ENCODE data around the gene WDR33. TPM values are rescaled to one million over a fixed set of nuclear protein-coding genes. Genes with fewer than 3 reads are reported as not detected.

The WDR33 gene
- total and polyA plus RNA-seq, 10 of the 15 experiments (the other 5 are each of a cell fraction or from before 2014, with no cell fraction given), result 29.2 to 73.8 (median 45.6) TPM

- TF ChIP-seq CEBPZ (IDR thresholded peaks at IDR 0.05; ENCODE audit: low read depth, low read length), result no peak
- no peak for TF ChIP-seq HDGF (IDR thresholded peaks at IDR 0.05)
- no peak for TF ChIP-seq EP300 (IDR thresholded peaks at IDR 0.05; ENCODE audit: borderline replicate concordance in 1 of 2, control insufficient read depth in 1 of 2, low read depth in 2 of 2, low read length in 2 of 2)
- no peak for TF ChIP-seq JUNB (IDR thresholded peaks at IDR 0.05)
- TF ChIP-seq, protein P1, sequence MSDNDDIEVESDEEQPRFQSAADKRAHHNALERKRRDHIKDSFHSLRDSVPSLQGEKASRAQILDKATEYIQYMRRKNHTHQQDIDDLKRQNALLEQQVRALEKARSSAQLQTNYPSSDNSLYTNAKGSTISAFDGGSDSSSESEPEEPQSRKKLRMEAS (IDR thresholded peaks at IDR 0.05; ENCODE audit: low read depth, low read length), result no peak
These were observed 5.5 kb downstream of the WDR33 start (continued) for GRCh38 chr2:127805491-127805890.

DNA sequence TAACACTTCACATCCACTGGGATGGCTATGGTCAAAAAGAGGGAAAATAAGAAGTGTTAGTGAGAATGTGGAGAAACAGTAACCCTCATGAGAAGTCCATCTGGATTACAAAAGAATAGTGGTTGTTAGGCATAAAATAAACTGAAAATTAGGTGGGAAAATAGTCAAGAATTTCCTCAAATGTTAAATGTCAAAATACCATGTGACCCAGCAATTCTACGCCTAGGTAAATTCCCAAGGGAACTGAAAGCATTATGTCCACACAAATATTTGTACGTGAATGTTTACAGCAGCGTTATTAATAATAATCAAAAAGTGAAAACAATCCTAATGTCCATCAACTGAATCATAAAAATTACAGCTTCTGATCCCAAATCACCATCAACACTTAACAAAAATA is 11.0 kb downstream of the WDR33 start:
- TF ChIP-seq SMAD1 (IDR thresholded peaks at IDR 0.05; ENCODE audit: low read depth, partially characterized antibody) (no peak), RAD51 (IDR thresholded peaks at IDR 0.05) (0 out of 2 replicates have a peak, but pooled peaks have one; percentile 40), CTCF (IDR thresholded peaks at IDR 0.05 in 2 of 3, conservative IDR thresholded peaks at IDR 0.05 in 1 of 3; ENCODE audit: control insufficient read depth in 2 of 3, extremely low read depth in 1 of 3, insufficient read depth in 1 of 3, low read depth in 3 of 3, low read length in 3 of 3) (no peak), E2F4 (IDR thresholded peaks at IDR 0.05; ENCODE audit: low read depth, low read length) (no peak), MEF2B (IDR thresholded peaks at IDR 0.05; ENCODE audit: partially characterized antibody, poor library complexity, severe bottlenecking) (peak; percentile 29)
- DNase-seq (ENCODE audit: low read depth, low spot score), result no peak
- ATAC-seq, result no peak
- peak; percentile 44 for FAIRE-seq
- no peak overlapping the region for H3K9ac ChIP-seq (ENCODE audit: control insufficient read depth, insufficient read depth, low read length)
- peaks cover 96% of the 10 kb centered on the region for H3K79me2 ChIP-seq (ENCODE audit: control insufficient read depth, insufficient read depth, low read length)
- no peak overlapping the region for H3K4me2 ChIP-seq (ENCODE audit: control insufficient read depth, insufficient read depth)
- BruUV-seq (replicated peaks), result no TSS peak
- H2AFZ ChIP-seq (ENCODE audit: control insufficient read depth, low read depth, low read length), result no peak overlapping the region
- peaks cover 1 to 9% of the 10 kb centered on the region in 2 experiments; a peak in 2 of 4 replicates for H3K36me3 ChIP-seq (ENCODE audit: control insufficient read depth in 2 of 2, insufficient read depth in 2 of 2, low read length in 1 of 2)
- H3K27ac ChIP-seq (ENCODE audit: control insufficient read depth, insufficient read depth), result no peak overlapping the region
- 62% methylated on average over 3 of the region's 3 CpGs for WGBS (ENCODE audit: insufficient coverage, insufficient replicate concordance, low lambda C conversion rate, missing lambda C conversion rate)
- intact Hi-C loops (cut with micrococcal nuclease; ENCODE audit: unreplicated experiment), result loop anchor here (5.0 to 10.0 kb wide), 2 partner anchors 98 to 275 kb away; partner anchors contain the start of genes IWS1 and SFT2D3
- ChIA-PET SMC1A (ENCODE audit: uncharacterized antibody, unreplicated experiment) (interaction anchor here (0.9 to 2.0 kb wide), 6 partner anchors 9 to 73 kb away, joined by 3 to 19 read pairs (median 5); no protein-coding TSS in a partner anchor), CTCF (interaction anchor here (1.4 kb wide), 1 partner anchor 8 kb away, joined by 3 read pairs; no protein-coding TSS in a partner anchor), RAD21 (ENCODE audit: unreplicated experiment) (interaction anchor here (0.6 to 2.0 kb wide), 4 partner anchors 66 to 208 kb away, joined by 3 to 7 read pairs (median 4); partner anchors contain the start of gene SFT2D3), POLR2A (interaction anchor here (0.8 to 1.9 kb wide), 3 partner anchors 23 to 32 kb away, joined by 3 to 8 read pairs (median 5); no protein-coding TSS in a partner anchor)
- peaks cover 29% of the 10 kb centered on the region for H3K4me1 ChIP-seq (ENCODE audit: control insufficient read depth, insufficient read depth, low read length)
- H3K9me3 ChIP-seq (replicated peaks; ENCODE audit: control insufficient read depth, insufficient read depth, low read length), result no peaks in the 10 kb centered on the region; the same call in 2 of the 3 replicates
- H3K27me3 ChIP-seq (replicated peaks in 1 of 2; ENCODE audit: control insufficient read depth in 2 of 2, insufficient read depth in 2 of 2, low read length in 1 of 2), result no peaks in the 10 kb centered on the region
- in situ Hi-C loops (cut with MboI), result no loop called here
- H4K20me1 ChIP-seq (ENCODE audit: control insufficient read depth, insufficient read depth), result peaks cover 3% of the 10 kb centered on the region; the same call in 1 of the 2 replicates
- no peak overlapping the region for H3K4me3 ChIP-seq
